ENCODE measurements around the gene SDHAF4. TPM values are rescaled to one million over a fixed set of nuclear protein-coding genes. Genes with fewer than 3 reads are reported as not detected.

SDHAF4 gene
- total RNA-seq, 4 donors from 2014 or later: 2.6 to 10.0 (median 6.2) TPM

DNA sequence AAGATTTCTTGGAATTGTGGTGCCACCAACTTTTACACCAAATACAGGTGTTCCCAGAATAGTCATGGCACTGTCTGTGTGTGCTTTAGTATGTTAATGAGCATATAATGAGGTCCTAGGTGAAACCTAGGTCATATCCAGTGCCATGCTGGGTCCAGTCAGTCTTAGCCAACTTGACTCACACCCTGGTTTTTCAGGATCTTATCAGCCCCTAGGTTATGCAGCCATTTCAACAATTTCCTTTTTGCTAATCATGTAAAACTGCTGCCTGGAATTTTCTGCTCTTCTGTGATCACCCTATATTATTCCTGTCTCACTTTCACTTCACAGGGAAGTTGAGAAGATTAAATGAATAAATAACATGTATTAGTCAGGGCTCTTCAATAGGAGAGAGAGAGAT, 23.7 kb downstream of the SDHAF4 start:
- Histone ChIP-seq H3K4me3 (no peak overlapping the region), H3K27ac (no peak overlapping the region), H3K9me3 (no peaks in the 10 kb centered on the region), H3K36me3 (peaks cover 0 to 11% of the 10 kb centered on the region in 2 donors), H3K27me3 (no peaks in the 10 kb centered on the region), H3K4me1 (no peaks in the 10 kb centered on the region)
- in situ Hi-C loops (cut with MboI; ENCODE audit: low sequenced_read_pairs in 4 of 4) (no loop called here), intact Hi-C loops (cut with DNase I; ENCODE audit: low total_unique reads) (no loop called here)
- no peak for DNase-seq
- no peak for TF ChIP-seq POLR2A (IDR thresholded peaks at IDR 0.05)
- TF ChIP-seq, protein P1, sequence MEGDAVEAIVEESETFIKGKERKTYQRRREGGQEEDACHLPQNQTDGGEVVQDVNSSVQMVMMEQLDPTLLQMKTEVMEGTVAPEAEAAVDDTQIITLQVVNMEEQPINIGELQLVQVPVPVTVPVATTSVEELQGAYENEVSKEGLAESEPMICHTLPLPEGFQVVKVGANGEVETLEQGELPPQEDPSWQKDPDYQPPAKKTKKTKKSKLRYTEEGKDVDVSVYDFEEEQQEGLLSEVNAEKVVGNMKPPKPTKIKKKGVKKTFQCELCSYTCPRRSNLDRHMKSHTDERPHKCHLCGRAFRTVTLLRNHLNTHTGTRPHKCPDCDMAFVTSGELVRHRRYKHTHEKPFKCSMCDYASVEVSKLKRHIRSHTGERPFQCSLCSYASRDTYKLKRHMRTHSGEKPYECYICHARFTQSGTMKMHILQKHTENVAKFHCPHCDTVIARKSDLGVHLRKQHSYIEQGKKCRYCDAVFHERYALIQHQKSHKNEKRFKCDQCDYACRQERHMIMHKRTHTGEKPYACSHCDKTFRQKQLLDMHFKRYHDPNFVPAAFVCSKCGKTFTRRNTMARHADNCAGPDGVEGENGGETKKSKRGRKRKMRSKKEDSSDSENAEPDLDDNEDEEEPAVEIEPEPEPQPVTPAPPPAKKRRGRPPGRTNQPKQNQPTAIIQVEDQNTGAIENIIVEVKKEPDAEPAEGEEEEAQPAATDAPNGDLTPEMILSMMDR (IDR thresholded peaks at IDR 0.05 in 4 of 5, conservative IDR thresholded peaks at IDR 0.05 in 1 of 5): no peak
- ATAC-seq: no peak

DNA sequence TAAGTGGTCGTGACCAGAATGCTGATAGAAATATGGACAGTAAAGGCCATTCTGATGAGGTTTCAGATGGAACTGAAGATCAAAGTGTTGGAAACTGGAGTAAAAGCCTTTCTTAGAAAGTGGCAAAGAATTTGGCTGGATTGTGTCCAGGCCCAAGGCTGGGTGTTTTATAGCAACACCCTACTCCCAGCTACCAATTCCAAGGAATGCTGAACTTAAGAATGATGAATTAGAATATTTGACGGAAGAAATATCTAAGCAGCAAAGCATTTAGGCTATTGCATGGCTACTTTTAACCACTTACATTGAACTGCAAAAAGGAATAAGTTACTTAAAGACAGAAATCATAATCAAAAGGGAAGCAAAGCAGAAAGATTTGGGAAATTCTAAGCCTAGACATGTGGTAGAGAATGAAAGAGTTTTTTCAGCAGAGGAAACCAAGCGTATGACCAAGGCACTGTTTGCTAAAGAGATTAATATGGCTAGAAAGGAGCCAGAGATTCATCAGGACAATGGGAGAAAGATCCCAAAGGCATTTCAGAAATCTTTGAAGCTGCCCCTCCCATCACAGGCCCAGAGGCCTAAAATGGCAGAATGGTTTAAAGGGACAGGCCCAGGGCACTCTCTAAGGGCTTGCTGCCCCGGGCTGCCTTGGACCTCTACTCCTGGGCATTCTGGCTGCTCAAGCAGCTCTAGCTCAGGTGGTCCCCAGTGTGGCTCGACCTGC, 25.8 kb downstream of the SDHAF4 start:
- Histone ChIP-seq H3K27ac (no peak overlapping the region), H3K27me3 (no peaks in the 10 kb centered on the region), H3K9me3 (no peaks in the 10 kb centered on the region), H3K36me3 (peaks cover 0 to 6% of the 10 kb centered on the region in 2 donors), H3K4me1 (no peaks in the 10 kb centered on the region), H3K4me3 (no peak overlapping the region)
- intact Hi-C loops (cut with DNase I; ENCODE audit: low total_unique reads) (no loop called here), in situ Hi-C loops (cut with MboI; ENCODE audit: low sequenced_read_pairs in 4 of 4) (no loop called here)
- ATAC-seq: no peak
- TF ChIP-seq, protein P1 (IDR thresholded peaks at IDR 0.05 in 4 of 5, conservative IDR thresholded peaks at IDR 0.05 in 1 of 5): no peak
- TF ChIP-seq POLR2A (IDR thresholded peaks at IDR 0.05): no peak
- DNase-seq: no peak

DNA sequence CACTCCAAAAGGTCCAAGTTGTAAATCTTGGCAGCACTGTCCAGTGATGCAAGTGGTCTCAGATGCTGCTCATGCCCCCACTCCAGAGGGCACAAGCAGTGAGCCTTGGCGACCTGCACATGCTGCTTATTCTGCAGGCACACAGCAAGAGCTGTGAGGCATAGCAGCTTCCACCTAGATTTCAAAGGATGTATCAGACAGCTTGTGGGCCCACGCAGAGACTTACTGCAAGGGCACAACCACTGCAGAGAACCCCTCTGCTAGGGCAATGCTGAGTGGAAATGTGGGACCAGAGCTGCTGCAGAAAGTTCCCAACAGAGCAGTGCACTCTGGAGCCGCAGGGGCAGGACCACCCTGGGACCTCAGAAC, 26.4 kb downstream of the SDHAF4 start:
- Histone ChIP-seq H3K27ac (no peak overlapping the region), H3K4me3 (no peak overlapping the region), H3K4me1 (no peaks in the 10 kb centered on the region), H3K27me3 (no peaks in the 10 kb centered on the region), H3K9me3 (no peaks in the 10 kb centered on the region), H3K36me3 (peaks cover 0 to 6% of the 10 kb centered on the region in 2 donors)
- no peak for TF ChIP-seq POLR2A (IDR thresholded peaks at IDR 0.05)
- TF ChIP-seq, protein P1 (IDR thresholded peaks at IDR 0.05 in 4 of 5, conservative IDR thresholded peaks at IDR 0.05 in 1 of 5): no peak
- in situ Hi-C loops (cut with MboI; ENCODE audit: low sequenced_read_pairs in 4 of 4): no loop called here
- DNase-seq (no peak), ATAC-seq (no peak)
- intact Hi-C loops (cut with DNase I; ENCODE audit: low total_unique reads): no loop called here

DNA sequence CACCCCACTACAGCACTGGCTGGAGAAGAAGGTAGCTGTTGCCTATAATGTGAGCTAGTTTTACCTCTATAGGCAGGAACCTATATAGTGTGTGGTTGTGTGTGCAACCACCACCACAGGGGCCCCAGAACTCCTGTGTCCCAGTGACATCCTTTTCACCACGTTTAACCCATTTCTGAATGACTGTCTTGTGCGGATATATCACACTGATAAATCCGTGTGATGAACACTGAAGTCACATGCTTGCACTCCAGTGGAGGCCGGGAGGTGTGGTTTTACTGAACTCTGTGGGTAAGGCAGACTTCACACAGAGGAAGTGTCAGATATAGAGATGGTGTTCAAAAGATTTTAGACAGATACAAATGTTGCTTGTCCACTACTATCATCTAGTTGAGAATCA, 32.5 kb downstream of the SDHAF4 start:
- TF ChIP-seq POLR2A (IDR thresholded peaks at IDR 0.05): no peak
- TF ChIP-seq, protein P1 (IDR thresholded peaks at IDR 0.05 in 4 of 5, conservative IDR thresholded peaks at IDR 0.05 in 1 of 5): no peak
- no peak overlapping the region for H3K4me3 ChIP-seq
- intact Hi-C loops (cut with DNase I; ENCODE audit: low total_unique reads): no loop called here
- no peaks in the 10 kb centered on the region for H3K4me1 ChIP-seq
- H3K27me3 ChIP-seq: no peaks in the 10 kb centered on the region
- no peak overlapping the region for H3K27ac ChIP-seq
- in situ Hi-C loops (cut with MboI; ENCODE audit: low sequenced_read_pairs in 4 of 4): no loop called here
- ATAC-seq (no peak), DNase-seq (no peak)
- no peaks in the 10 kb centered on the region for H3K36me3 ChIP-seq
- no peaks in the 10 kb centered on the region for H3K9me3 ChIP-seq

DNA sequence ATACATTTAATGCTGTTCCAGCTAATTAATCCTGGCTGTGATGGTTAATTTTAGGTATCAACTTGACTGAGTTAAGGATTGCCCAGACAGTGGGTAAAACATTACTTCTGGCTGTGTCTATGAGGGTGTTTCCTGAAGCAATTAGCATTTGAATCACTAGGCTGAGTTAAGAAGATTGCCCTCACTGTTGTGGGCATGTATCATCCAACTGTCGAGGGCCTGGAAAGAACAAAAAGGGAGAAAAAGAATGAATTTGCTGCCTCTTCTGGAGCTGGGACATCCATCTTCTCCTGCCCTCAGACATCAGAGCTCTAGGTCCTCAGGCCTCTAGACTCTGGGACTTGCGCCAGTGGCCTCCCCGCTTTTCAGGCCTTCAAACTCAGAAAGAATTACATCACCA, 34.3 kb downstream of the SDHAF4 start:
- Histone ChIP-seq H3K36me3 (no peaks in the 10 kb centered on the region), H3K4me3 (no peak overlapping the region), H3K27ac (no peak overlapping the region), H3K27me3 (no peaks in the 10 kb centered on the region), H3K4me1 (no peaks in the 10 kb centered on the region), H3K9me3 (no peaks in the 10 kb centered on the region)
- no peak for TF ChIP-seq POLR2A (IDR thresholded peaks at IDR 0.05)
- TF ChIP-seq, protein P1 (IDR thresholded peaks at IDR 0.05 in 4 of 5, conservative IDR thresholded peaks at IDR 0.05 in 1 of 5): no peak
- in situ Hi-C loops (cut with MboI; ENCODE audit: low sequenced_read_pairs in 4 of 4): no loop called here
- DNase-seq (no peak), ATAC-seq (no peak)
- intact Hi-C loops (cut with DNase I; ENCODE audit: low total_unique reads): no loop called here
